ENCODE measurements around the gene NETO2. TPM values are rescaled to one million over a fixed set of nuclear protein-coding genes. Genes with fewer than 3 reads are reported as not detected.

The NETO2 gene
- total and polyA plus RNA-seq, 9 of the 15 experiments (the other 6 are each of a cell fraction or from before 2014, with no cell fraction given) = 4.1 to 37.0 (median 22.2) TPM

- WGBS (ENCODE audit: insufficient coverage, low coverage, missing lambda C conversion rate) = 72% methylated on average over 3 of the region's 3 CpGs
- in situ Hi-C loops (cut with MboI) = no loop called here
- CTCF ChIA-PET (ENCODE audit: low intra/inter-chr PET ratio) = no interaction called here
- TF ChIP-seq TEAD2 (tag; IDR thresholded peaks at IDR 0.05) (no peak), MBD1 (CRISPR knock-in tag; IDR thresholded peaks at IDR 0.05) (no peak), MECOM (CRISPR knock-in tag; IDR thresholded peaks at IDR 0.05) (no peak), CBX5 (IDR thresholded peaks at IDR 0.05; ENCODE audit: borderline replicate concordance, low read depth) (no peak), ELF1 (tag; IDR thresholded peaks at IDR 0.05) (no peak), POLR2AphosphoS2 (IDR thresholded peaks at IDR 0.05; ENCODE audit: low read length) (no peak)
- TF ChIP-seq, protein P1, sequence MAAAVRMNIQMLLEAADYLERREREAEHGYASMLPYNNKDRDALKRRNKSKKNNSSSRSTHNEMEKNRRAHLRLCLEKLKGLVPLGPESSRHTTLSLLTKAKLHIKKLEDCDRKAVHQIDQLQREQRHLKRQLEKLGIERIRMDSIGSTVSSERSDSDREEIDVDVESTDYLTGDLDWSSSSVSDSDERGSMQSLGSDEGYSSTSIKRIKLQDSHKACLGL (CRISPR knock-in tag; IDR thresholded peaks at IDR 0.05; ENCODE audit: borderline replicate concordance, poor library complexity, severe bottlenecking) = no peak
- TF ChIP-seq, protein P2, sequence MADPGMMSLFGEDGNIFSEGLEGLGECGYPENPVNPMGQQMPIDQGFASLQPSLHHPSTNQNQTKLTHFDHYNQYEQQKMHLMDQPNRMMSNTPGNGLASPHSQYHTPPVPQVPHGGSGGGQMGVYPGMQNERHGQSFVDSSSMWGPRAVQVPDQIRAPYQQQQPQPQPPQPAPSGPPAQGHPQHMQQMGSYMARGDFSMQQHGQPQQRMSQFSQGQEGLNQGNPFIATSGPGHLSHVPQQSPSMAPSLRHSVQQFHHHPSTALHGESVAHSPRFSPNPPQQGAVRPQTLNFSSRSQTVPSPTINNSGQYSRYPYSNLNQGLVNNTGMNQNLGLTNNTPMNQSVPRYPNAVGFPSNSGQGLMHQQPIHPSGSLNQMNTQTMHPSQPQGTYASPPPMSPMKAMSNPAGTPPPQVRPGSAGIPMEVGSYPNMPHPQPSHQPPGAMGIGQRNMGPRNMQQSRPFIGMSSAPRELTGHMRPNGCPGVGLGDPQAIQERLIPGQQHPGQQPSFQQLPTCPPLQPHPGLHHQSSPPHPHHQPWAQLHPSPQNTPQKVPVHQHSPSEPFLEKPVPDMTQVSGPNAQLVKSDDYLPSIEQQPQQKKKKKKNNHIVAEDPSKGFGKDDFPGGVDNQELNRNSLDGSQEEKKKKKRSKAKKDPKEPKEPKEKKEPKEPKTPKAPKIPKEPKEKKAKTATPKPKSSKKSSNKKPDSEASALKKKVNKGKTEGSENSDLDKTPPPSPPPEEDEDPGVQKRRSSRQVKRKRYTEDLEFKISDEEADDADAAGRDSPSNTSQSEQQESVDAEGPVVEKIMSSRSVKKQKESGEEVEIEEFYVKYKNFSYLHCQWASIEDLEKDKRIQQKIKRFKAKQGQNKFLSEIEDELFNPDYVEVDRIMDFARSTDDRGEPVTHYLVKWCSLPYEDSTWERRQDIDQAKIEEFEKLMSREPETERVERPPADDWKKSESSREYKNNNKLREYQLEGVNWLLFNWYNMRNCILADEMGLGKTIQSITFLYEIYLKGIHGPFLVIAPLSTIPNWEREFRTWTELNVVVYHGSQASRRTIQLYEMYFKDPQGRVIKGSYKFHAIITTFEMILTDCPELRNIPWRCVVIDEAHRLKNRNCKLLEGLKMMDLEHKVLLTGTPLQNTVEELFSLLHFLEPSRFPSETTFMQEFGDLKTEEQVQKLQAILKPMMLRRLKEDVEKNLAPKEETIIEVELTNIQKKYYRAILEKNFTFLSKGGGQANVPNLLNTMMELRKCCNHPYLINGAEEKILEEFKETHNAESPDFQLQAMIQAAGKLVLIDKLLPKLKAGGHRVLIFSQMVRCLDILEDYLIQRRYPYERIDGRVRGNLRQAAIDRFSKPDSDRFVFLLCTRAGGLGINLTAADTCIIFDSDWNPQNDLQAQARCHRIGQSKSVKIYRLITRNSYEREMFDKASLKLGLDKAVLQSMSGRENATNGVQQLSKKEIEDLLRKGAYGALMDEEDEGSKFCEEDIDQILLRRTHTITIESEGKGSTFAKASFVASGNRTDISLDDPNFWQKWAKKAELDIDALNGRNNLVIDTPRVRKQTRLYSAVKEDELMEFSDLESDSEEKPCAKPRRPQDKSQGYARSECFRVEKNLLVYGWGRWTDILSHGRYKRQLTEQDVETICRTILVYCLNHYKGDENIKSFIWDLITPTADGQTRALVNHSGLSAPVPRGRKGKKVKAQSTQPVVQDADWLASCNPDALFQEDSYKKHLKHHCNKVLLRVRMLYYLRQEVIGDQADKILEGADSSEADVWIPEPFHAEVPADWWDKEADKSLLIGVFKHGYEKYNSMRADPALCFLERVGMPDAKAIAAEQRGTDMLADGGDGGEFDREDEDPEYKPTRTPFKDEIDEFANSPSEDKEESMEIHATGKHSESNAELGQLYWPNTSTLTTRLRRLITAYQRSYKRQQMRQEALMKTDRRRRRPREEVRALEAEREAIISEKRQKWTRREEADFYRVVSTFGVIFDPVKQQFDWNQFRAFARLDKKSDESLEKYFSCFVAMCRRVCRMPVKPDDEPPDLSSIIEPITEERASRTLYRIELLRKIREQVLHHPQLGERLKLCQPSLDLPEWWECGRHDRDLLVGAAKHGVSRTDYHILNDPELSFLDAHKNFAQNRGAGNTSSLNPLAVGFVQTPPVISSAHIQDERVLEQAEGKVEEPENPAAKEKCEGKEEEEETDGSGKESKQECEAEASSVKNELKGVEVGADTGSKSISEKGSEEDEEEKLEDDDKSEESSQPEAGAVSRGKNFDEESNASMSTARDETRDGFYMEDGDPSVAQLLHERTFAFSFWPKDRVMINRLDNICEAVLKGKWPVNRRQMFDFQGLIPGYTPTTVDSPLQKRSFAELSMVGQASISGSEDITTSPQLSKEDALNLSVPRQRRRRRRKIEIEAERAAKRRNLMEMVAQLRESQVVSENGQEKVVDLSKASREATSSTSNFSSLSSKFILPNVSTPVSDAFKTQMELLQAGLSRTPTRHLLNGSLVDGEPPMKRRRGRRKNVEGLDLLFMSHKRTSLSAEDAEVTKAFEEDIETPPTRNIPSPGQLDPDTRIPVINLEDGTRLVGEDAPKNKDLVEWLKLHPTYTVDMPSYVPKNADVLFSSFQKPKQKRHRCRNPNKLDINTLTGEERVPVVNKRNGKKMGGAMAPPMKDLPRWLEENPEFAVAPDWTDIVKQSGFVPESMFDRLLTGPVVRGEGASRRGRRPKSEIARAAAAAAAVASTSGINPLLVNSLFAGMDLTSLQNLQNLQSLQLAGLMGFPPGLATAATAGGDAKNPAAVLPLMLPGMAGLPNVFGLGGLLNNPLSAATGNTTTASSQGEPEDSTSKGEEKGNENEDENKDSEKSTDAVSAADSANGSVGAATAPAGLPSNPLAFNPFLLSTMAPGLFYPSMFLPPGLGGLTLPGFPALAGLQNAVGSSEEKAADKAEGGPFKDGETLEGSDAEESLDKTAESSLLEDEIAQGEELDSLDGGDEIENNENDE (IDR thresholded peaks at IDR 0.05; ENCODE audit: low read depth, low read length) = no peak
Measured at GRCh38 chr16:47156680-47157215, 13.0 kb upstream of the NETO2 start.

More at GRCh38 chr16:47156680-47157215, 13.0 kb upstream of the NETO2 start:
- no peaks in the 10 kb centered on the region for H4K20me1 ChIP-seq (replicated peaks; ENCODE audit: control insufficient read depth, insufficient read depth, low read length)
- H3K9me1 ChIP-seq (ENCODE audit: control insufficient read depth, insufficient read depth, low read length) = no peaks in the 10 kb centered on the region
- ATAC-seq (no peak), FAIRE-seq (no peak), DNase-seq (ENCODE audit: extremely low read depth in 1 of 4, low spot score in 3 of 4) (no peak)
- H3K4me3 ChIP-seq = no peak overlapping the region
- peaks cover 46% of the 10 kb centered on the region for H3K36me3 ChIP-seq (ENCODE audit: control insufficient read depth, insufficient read depth, low read length)
- no peaks in the 10 kb centered on the region for H3K4me1 ChIP-seq (replicated peaks in 1 of 2; ENCODE audit: control insufficient read depth in 2 of 2, insufficient read depth in 2 of 2, low read length in 2 of 2)
- no peak overlapping the region for H3K27ac ChIP-seq (ENCODE audit: extremely low read depth, low read depth, low read length)
- no peaks in the 10 kb centered on the region for H3K79me2 ChIP-seq (ENCODE audit: control insufficient read depth, insufficient read depth, low read length)
- H3K9ac ChIP-seq (ENCODE audit: insufficient read depth in 1 of 2, low read depth in 2 of 2, low read length in 2 of 2) = no peak overlapping the region
- intact Hi-C loops (cut with micrococcal nuclease) = no loop called here
- H3K4me2 ChIP-seq (ENCODE audit: insufficient read depth, low read length) = no peak overlapping the region
- no TSS peak for BruUV-seq (replicated peaks)
- 0 out of 2 replicates have a peak, but pooled peaks cover 2% of the 10 kb centered on the region for H3K9me3 ChIP-seq (replicated peaks; ENCODE audit: control insufficient read depth, insufficient read depth, low read depth, low read length)
- H3K27me3 ChIP-seq (ENCODE audit: control insufficient read depth in 2 of 2, insufficient read depth in 2 of 2, low read length in 2 of 2) = no peaks in the 10 kb centered on the region
- POLR2A ChIA-PET = interaction anchor here (0.6 kb wide), 1 partner anchor 236 kb away, joined by 3 read pairs; no protein-coding TSS in a partner anchor
- no peak overlapping the region for H2AFZ ChIP-seq (ENCODE audit: low read depth, low read length)
